Epithelial cell of esophagus (primary cell): ENCODE measurements around the gene SLC26A11.

Source experiments
- DNase-seq: peaks from one replicate; pipeline ENCODE4 v3.0.0; 2010; ENCODE audit warnings: low read depth
- H3K4me3 ChIP-seq: 2 replicates; pipeline ENCODE4 v1.5.1; 2011; ENCODE audit warnings: mild to moderate bottlenecking, low read length, control low read depth
- CTCF ChIP-seq: IDR thresholded peaks from 2 replicates; pipeline ENCODE4 v1.5.1; 2011; ENCODE audit warnings: low read depth, mild to moderate bottlenecking, low read length, control low read depth, inconsistent platforms; ENCODE audit not compliant: insufficient read depth; ENCODE audit errors: missing control alignments

SLC26A11 gene

GRCh38 chr17:80212109-80212508 lies 8.1 kb upstream of the SLC26A11 start:
- TF ChIP-seq CTCF: no peak
- no peak overlapping the region for H3K4me3 ChIP-seq
- no peak for DNase-seq

- DNase-seq: no peak
- no peak for TF ChIP-seq CTCF
- no peak overlapping the region for H3K4me3 ChIP-seq
Observed at GRCh38 chr17:80212511-80212910, 7.7 kb upstream of the SLC26A11 start.

- no peak overlapping the region for H3K4me3 ChIP-seq
- TF ChIP-seq CTCF: no peak
- no peak for DNase-seq
Observed at GRCh38 chr17:80212962-80213642, 7.1 kb upstream of the SLC26A11 start.

DNA sequence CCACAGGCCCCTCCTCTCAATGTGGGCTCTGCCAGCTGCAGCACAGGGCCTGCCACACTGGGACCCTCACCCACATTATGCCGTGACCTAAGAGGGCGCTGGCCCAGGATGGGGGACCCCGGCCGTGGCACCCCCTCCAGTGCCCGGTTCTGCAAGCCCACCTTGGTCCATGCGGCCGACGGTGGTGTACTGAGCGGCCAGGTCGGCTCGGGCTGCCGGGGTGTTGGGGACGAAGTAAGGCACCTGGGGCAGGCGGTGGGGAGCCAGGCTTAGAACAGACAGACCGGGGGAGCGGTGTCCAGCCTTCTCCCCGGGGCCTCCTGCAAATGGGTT lies 6.6 kb upstream of the SLC26A11 start:
- no peak for TF ChIP-seq CTCF
- no peak for DNase-seq
- no peak overlapping the region for H3K4me3 ChIP-seq

DNA sequence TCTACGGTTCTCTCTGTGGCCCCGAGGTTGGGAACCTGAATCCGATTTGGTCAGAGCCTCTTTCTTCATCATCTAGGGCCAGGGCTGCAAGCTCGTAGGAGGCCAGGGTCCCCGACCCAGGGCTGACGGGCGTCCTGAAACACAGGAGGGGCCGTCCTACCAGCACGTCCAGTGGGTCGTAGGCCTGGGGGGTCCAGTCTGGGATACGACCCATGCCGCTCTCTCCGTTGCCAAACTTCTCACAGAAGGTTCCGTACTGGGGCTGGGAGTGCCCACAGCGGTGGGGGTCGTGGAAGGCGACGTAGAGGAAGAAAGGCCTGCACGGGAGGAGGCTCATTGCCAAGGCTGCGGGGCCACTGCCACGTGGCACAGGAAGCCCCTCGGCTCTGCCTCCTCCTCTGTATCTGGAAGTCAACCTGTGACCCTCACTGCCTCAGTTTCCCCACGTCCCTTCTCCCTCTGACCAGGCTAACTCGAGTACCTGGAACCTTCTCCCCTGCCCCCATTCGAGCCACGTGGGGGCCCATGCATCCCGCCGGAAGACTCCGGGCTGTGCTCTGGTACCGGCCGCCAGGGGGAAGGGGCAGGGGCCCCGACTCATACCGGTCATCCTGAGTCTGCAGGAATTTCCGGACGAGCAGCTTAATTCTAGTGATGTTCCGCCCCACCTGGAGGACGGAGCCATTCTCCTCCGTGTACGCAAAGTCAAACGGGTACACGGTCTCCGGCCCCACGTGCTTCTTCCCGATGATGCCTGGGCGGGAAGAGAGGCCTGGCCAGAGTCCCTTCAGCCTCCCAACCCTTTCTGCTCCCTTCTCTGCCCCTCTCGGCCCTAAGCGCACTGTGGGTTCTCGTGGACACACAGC lies 6.0 kb upstream of the SLC26A11 start:
- no peak for TF ChIP-seq CTCF
- no peak overlapping the region for H3K4me3 ChIP-seq
- no peak for DNase-seq

DNA sequence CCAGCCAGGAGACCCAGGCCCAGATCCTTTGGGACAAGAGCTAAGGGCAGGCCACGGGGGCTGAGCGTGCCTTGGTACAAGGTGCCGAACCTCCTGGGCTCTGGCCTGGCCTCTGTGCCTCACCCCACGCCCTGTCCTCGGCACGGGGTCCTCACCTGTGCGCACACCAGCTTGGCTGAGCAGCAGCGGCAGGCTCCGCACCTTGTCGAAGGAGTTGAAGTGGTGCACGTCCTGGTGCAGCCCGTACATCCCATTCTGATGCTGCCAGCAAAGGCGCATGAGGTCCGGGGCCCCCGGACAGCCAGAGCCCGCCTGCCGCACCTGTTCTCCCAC lies 5.4 kb upstream of the SLC26A11 start:
- no peak for DNase-seq
- TF ChIP-seq CTCF: no peak
- no peak overlapping the region for H3K4me3 ChIP-seq
